ACC112 (cell line): Measurements from ENCODE around the gene FAM186B.
A peak's percentile ranks its signal among the peaks of the same experiment; 100 is the strongest.

Experiments
- H2AFZ ChIP-seq: fragments of 200-600 bp; sonication (generic); one replicate; pipeline ENCODE4 v1.6.0; 2017; ENCODE audit warnings: antibody characterized with exemption, low read length; ENCODE audit not compliant: unreplicated experiment
- H3K27ac ChIP-seq: fragments of 200-600 bp; sonication (generic); 2 replicates; pipeline ENCODE4 v1.5.1; 2014; ENCODE audit warnings: low read depth, mild to moderate bottlenecking, antibody characterized with exemption, low read length, moderate library complexity
- H3K27me3 ChIP-seq: fragments of 200-600 bp; sonication (generic); 2 replicates; pipeline ENCODE4 v1.6.1; 2014; ENCODE audit warnings: mild to moderate bottlenecking, antibody characterized with exemption, low read length, moderate library complexity, mixed read lengths; ENCODE audit not compliant: insufficient read depth
- H3K36me3 ChIP-seq: fragments of 200-600 bp; sonication (generic); 2 replicates; pipeline ENCODE4 v1.6.1; 2016; ENCODE audit warnings: mild to moderate bottlenecking, antibody characterized with exemption, low read length, moderate library complexity, mixed read lengths; ENCODE audit not compliant: insufficient read depth
- H3K4me1 ChIP-seq: fragments of 200-600 bp; sonication (generic); one replicate; pipeline ENCODE4 v1.6.1; 2016; ENCODE audit warnings: low read length, mixed read lengths; ENCODE audit not compliant: insufficient read depth, unreplicated experiment, control insufficient read depth
- H3K4me3 ChIP-seq: fragments of 200-600 bp; sonication (generic); 2 replicates; pipeline ENCODE4 v1.5.1; 2014; ENCODE audit warnings: mild to moderate bottlenecking, low read depth, low read length
- H3K79me2 ChIP-seq: fragments of 200-600 bp; sonication (generic); one replicate; pipeline ENCODE4 v1.6.0; 2016; ENCODE audit warnings: low read length; ENCODE audit not compliant: control insufficient read depth, unreplicated experiment, insufficient read depth

The FAM186B gene

GRCh38 chr12:49567302-49567610 is 38.2 kb downstream of the FAM186B start:
- H3K27ac ChIP-seq, result no peak overlapping the region
- peak overlapping the region; percentile 91 for H3K4me3 ChIP-seq
- H3K4me1 ChIP-seq, result peaks cover 6% of the 10 kb centered on the region
- H3K36me3 ChIP-seq, result no peaks in the 10 kb centered on the region; the same call in 1 of the 2 replicates
- peak overlapping the region; percentile 93 for H2AFZ ChIP-seq
- H3K79me2 ChIP-seq, result peaks cover 28% of the 10 kb centered on the region
- no peaks in the 10 kb centered on the region for H3K27me3 ChIP-seq

GRCh38 chr12:49566361-49566760 is 39.1 kb downstream of the FAM186B start:
- Histone ChIP-seq H3K36me3 (no peaks in the 10 kb centered on the region; the same call in 1 of the 2 replicates), H3K4me3 (peak overlapping the region; percentile 91; the same call in 1 of the 2 replicates)

GRCh38 chr12:49565406-49566265 is 39.8 kb downstream of the FAM186B start:
- Histone ChIP-seq H3K79me2 (peaks cover 24% of the 10 kb centered on the region), H3K27me3 (no peaks in the 10 kb centered on the region), H3K4me3 (no peak overlapping the region), H3K27ac (no peak overlapping the region), H2AFZ (no peak overlapping the region), H3K36me3 (no peaks in the 10 kb centered on the region; the same call in 1 of the 2 replicates), H3K4me1 (peaks cover 6% of the 10 kb centered on the region)

More at GRCh38 chr12:49566361-49566760, 39.1 kb downstream of the FAM186B start:
- H3K27ac ChIP-seq, result no peak overlapping the region
- H3K79me2 ChIP-seq, result peaks cover 28% of the 10 kb centered on the region
- H3K4me1 ChIP-seq, result peaks cover 6% of the 10 kb centered on the region
- H2AFZ ChIP-seq, result no peak overlapping the region
- H3K27me3 ChIP-seq, result no peaks in the 10 kb centered on the region

- peaks cover 24% of the 10 kb centered on the region for H3K79me2 ChIP-seq
- H3K27me3 ChIP-seq, result no peaks in the 10 kb centered on the region
- peaks cover under 1% of the 10 kb centered on the region; the same call in 1 of the 2 replicates for H3K36me3 ChIP-seq
- peaks cover 6% of the 10 kb centered on the region for H3K4me1 ChIP-seq
- H2AFZ ChIP-seq, result no peak overlapping the region
- no peak overlapping the region for H3K4me3 ChIP-seq
- H3K27ac ChIP-seq, result no peak overlapping the region
Measured at GRCh38 chr12:49564686-49565405, 40.6 kb downstream of the FAM186B start.

GRCh38 chr12:49563951-49564685 is 41.3 kb downstream of the FAM186B start:
- peaks cover 23% of the 10 kb centered on the region for H3K79me2 ChIP-seq
- no peak overlapping the region for H3K4me3 ChIP-seq
- peaks cover 6% of the 10 kb centered on the region for H3K4me1 ChIP-seq
- H3K27ac ChIP-seq, result no peak overlapping the region
- H3K36me3 ChIP-seq, result peaks cover 3% of the 10 kb centered on the region; the same call in 1 of the 2 replicates
- H3K27me3 ChIP-seq, result no peaks in the 10 kb centered on the region
- H2AFZ ChIP-seq, result no peak overlapping the region

GRCh38 chr12:49562831-49563230 is 42.6 kb downstream of the FAM186B start:
- H3K79me2 ChIP-seq, result peaks cover 18% of the 10 kb centered on the region
- H3K4me1 ChIP-seq, result peaks cover 6% of the 10 kb centered on the region
- no peak overlapping the region for H3K4me3 ChIP-seq
- no peak overlapping the region for H3K27ac ChIP-seq
- H3K36me3 ChIP-seq, result peaks cover 3% of the 10 kb centered on the region; the same call in 1 of the 2 replicates
- no peaks in the 10 kb centered on the region for H3K27me3 ChIP-seq
- no peak overlapping the region for H2AFZ ChIP-seq

GRCh38 chr12:49562233-49562632 is 43.2 kb downstream of the FAM186B start:
- Histone ChIP-seq H3K4me3 (no peak overlapping the region), H3K79me2 (peaks cover 14% of the 10 kb centered on the region), H2AFZ (no peak overlapping the region), H3K27ac (no peak overlapping the region), H3K4me1 (peaks cover 6% of the 10 kb centered on the region), H3K27me3 (no peaks in the 10 kb centered on the region), H3K36me3 (peaks cover 3% of the 10 kb centered on the region; the same call in 1 of the 2 replicates)

- no peaks in the 10 kb centered on the region for H3K4me1 ChIP-seq
- no peaks in the 10 kb centered on the region for H3K27me3 ChIP-seq
- H3K36me3 ChIP-seq, result peaks cover 3% of the 10 kb centered on the region; the same call in 1 of the 2 replicates
Measured at GRCh38 chr12:49560695-49561094, 44.7 kb downstream of the FAM186B start.

GRCh38 chr12:49559011-49559675 is 46.3 kb downstream of the FAM186B start:
- Histone ChIP-seq H3K4me1 (no peaks in the 10 kb centered on the region), H3K36me3 (0 out of 2 replicates have a peak, but pooled peaks cover 3% of the 10 kb centered on the region), H3K4me3 (no peak overlapping the region), H3K27me3 (no peaks in the 10 kb centered on the region), H3K27ac (no peak overlapping the region), H3K79me2 (no peaks in the 10 kb centered on the region), H2AFZ (no peak overlapping the region)

More at GRCh38 chr12:49560695-49561094, 44.7 kb downstream of the FAM186B start:
- no peaks in the 10 kb centered on the region for H3K79me2 ChIP-seq
- H3K27ac ChIP-seq, result no peak overlapping the region
- H3K4me3 ChIP-seq, result no peak overlapping the region
- no peak overlapping the region for H2AFZ ChIP-seq

GRCh38 chr12:49558526-49558925 is 46.9 kb downstream of the FAM186B start:
- H3K27me3 ChIP-seq, result no peaks in the 10 kb centered on the region
- H3K27ac ChIP-seq, result no peak overlapping the region
- no peak overlapping the region for H3K4me3 ChIP-seq
- no peaks in the 10 kb centered on the region for H3K79me2 ChIP-seq
- H3K4me1 ChIP-seq, result no peaks in the 10 kb centered on the region
- no peak overlapping the region for H2AFZ ChIP-seq
- H3K36me3 ChIP-seq, result 0 out of 2 replicates have a peak, but pooled peaks cover 3% of the 10 kb centered on the region
